HG03378 (cell line): ENCODE results near the gene VPS26C.

Source experiments
- ATAC-seq: cut with Tn5 transposase; IDR thresholded peaks from one replicate; pipeline ENCODE4 v1.9.1; 2021; ENCODE audit warnings: mild to moderate bottlenecking, moderate library complexity; ENCODE audit not compliant: unreplicated experiment

The VPS26C gene

DNA sequence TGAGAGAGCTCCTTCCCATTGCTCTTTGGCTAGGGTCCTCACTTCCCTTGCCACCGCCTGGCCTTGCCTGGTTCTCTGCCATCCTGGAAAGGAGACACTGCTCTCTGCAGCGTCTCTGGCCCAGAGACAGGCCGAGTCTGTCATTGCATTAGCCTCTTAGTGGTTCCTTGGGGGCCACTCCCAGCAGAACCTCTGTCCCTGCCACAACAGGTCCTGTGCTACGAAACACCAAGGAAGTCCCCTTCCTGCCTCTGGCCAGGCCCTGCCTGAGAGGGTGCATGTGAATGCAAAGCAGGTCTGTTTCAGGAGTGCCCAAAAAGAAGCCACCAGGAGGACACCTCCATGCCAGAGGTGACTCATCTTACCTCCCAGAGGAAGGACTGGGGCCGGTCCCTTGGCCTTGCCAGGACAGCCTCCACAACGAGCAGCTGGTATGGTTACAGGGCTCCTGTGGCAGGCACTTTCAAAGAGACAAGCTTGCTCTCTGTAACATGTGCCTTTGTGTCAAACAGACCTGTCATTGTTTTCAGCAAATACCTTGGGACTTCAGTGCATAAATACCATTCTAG is 59.6 kb downstream of the VPS26C start:
- peak; percentile 63 for ATAC-seq

DNA sequence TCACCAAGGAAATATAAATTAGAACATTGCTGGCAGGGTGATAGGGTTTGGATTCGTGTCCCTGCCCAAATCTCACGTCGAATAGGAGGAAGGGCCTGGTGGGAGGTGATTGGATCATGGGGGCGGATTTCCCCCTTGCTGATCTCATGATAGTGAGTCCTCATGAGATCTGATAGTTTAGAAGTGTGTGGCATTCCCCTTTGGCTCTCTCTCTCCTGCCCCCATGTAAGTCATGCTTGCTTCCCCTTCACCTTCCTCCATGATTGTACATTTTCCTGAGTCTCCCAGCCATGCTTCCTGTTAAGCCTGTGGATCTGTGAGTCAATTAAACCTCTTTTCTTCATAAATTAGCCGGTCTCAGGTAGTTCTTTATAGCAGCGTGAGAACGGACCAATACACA is 60.6 kb downstream of the VPS26C start:
- ATAC-seq: no peak

DNA sequence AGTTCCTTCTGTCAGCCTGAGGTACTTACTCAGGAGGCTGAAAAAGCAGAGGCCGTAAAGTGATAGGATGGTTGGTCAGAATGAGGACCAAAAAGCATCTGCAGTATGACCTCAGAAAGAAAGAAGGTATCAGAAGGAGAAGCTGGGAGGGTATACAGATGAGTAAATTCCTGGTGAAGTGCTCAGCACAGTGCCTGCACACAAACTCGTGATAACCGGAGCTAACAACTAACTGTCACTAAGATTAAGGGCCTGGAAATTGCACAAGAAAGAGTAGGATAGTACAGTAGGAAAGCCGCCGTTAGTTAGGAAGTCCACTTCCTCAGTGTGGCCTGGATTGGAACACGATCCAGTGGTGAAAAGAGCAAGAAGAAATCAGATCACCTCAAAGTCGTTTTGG is 62.6 kb downstream of the VPS26C start:
- ATAC-seq: no peak

DNA sequence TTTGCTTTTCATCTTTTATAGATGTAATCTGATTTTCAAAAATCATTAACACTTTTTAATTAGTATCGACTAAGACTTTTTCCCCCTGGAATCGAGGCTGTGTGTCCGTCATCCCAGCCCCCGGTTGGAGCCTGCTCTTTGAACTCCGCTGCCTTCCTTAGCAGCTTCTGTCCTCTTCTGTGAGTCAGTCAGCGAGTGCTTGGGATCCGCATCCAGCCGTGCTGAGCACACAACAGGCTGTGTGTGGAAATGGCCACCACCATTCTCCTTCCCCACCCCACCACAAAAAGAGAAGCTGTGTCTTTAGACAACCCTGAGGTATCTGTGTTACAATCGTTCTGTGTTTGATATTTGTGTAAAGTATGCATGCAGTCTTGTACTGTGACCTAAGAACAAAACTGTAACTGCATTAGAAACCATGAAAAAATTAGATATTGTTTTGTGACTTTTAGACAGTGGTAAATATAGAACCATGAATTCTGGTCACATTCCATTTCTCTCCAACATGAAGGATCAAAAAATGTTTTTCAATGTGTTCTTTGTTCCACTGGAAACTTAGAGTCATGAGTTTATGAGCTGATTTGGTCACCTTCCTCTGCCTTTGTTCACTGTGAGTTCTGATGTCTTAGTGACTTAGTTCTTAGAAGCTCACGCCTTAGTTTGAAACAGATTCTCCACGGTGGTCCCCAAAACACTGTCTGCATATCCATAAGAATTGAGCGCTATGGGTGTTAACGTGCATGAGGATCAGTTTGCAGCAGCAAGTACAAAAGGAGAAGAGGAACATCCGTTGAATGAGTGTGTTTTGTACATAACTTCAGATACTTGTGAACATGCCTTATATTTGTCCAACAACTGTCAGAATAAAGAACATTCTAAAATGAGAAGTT is 64.7 kb downstream of the VPS26C start:
- ATAC-seq: no peak

DNA sequence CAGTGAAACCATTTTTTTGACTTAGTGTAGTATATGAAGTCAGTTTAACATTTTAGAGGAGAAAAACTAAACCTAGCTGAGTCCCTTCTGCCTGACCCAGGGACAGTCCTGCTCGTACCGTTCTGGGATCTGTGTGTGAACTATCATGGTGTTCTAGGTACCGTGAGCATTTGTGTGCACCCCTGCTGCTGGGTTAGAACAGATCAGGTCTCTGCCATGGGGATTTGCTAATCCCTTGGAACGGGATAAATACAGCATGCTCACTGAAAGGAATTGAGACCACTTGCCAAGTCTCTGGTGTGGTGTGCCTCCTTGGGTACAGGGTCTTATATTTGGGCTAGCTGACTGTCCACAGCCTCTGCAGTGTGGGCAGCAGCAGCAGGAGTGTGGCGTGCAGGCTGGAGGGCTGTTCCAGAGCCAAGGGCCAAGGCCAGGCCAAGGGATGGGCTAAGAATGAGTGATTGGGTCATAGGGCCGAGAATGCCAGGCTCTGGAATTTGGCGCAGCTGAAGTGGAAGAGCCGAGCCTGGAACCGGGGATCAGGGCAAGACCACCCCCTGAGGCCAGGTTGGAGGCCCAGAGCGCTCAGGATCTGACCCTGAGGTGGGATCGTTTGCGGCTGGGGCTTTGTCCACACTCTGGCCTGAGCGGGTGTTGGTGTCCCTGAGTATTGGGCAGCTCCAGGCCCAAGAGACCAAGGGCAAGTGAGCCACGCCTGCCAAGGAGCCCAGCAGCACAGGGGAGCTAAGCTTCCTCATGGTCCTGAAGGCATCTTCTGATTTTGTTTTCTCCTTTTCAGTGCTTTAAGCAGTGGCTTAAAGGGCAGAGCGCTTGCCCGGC is 66.3 kb downstream of the VPS26C start:
- ATAC-seq: no peak

DNA sequence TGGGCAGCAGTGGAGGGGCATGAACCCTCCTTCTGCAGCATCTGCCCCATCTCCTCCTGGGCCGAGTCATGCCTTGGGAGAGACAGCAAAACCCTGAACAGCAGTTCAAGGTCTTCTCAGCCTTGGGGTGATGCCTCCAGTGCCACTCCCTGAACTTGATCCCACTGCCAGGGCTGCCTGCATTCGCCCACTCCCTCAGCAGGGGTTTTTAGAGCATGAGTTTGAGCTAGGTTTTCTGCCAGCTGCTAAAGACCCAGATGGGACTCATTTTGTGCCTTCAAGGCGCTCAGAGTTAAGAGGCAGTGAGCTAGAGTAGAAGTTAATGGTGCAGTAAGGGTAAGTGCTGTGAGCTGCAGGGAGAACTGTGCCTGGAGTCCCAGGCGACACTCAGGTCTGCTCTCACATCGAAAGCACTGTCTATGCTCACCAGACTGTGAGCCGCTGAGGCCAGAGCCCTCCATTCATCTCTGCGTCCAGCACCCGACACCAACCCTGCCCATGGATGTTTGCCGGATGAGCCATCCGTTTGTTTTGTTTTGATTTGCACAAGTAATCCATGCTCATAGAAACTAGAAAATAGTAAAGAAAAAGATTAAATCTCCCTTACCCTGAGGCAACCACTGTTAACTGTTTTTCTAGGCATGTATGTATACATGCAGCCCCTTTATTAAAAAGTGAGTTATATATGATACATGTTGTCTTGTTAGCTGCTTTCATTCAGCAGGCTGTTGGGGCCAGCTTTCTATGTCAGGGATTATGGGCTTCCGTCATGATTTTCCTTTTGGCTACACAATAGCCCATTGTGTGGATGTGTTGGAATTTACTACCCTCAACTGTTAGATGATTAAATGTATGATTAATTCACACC is 67.8 kb downstream of the VPS26C start:
- ATAC-seq: no peak

DNA sequence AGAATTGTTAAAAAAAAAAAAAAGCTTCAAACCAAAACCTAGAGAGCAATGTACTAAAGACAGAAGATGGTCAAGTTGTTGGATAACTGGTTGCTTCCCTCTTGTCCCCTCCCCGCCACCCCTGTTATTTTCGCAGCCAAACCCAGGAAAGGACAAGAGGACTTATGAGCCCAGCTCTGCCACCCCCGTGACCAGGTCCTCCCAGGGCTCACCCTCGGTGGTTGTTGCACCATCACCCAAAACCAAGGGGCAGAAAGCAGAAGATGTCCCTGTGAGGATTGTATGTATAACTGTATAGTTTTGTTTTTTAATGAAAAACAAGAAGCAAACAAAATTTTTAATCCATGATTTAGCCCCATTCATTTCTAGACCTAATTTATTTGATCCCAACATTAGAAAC is 69.4 kb downstream of the VPS26C start:
- ATAC-seq: no peak

DNA sequence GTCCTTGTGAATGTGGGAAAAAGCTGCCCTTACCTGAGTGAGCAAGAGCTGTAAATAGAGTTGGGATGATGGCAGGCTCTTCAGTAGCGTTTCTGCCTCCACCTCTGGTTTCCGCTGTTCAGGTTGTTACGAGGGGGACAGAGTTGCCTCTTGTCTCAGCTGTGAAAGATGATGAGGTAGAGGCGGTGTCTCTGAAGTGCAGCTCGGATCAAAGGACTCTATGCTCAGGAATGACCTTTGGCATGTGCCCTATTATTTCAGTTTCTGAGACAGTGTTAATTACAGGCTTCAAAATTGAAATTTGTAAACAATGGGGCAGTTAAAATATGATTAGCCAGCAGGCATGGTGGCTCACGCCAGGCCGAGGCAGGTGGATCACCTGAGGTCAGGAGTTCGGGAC is 70.3 kb downstream of the VPS26C start:
- ATAC-seq: no peak

DNA sequence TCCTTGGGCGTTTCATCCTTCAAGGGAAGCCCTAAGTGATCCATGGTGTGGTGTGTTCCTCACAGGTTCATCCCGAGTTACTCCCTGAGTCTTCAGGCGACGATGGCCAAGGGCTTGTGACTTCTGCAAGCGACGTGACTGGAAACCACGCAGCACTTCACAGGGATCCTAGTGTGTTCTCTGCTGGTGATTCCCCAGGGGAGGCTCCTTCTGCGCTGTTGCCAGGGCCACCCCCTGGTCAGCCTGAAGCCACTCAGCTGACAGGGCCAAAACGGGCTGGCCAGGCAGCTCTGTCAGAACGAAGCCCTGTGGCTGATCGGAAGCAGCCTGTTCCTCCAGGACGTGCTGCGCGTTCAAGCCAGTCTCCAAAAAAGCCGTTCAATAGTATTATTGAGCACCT is 71.5 kb downstream of the VPS26C start:
- no peak for ATAC-seq

DNA sequence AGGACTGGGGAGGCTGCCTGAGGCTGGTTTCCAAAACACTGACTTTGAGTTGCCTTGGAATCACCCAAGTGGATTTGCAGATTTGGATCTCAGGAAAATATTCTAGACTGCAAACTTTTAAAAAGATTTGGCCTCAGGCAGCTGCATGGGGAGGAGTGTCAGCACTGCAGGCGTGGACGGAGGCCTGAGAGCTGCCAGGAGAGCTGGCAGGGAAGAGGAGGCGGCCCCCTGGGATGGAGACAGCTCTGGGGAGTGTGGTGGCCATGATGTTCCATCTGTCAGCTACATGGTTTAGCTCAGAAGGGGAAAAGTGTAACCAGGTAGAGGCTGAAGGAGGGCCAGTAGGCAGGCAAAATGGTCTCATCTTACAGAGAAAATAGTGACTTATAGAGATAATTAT is 72.1 kb downstream of the VPS26C start:
- ATAC-seq: no peak

DNA sequence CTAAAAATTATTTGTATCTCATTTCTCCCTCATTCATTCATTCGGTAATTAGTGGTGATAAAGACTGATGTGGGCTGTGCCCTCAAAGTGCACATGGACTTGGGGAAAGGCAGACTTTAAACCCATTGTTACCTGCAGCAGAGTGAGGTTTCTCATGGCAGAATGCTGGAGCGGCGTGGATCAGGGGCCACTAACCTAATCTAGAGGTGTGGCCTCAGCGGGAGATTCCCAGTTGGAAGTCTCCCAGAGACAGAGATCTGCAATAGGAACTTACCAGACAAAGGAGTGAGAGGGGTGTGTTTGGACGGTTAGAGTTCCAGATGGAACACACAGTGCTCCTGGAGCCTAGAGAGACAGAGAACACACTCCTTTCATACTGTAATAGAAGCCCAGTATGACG is 73.5 kb downstream of the VPS26C start:
- no peak for ATAC-seq

DNA sequence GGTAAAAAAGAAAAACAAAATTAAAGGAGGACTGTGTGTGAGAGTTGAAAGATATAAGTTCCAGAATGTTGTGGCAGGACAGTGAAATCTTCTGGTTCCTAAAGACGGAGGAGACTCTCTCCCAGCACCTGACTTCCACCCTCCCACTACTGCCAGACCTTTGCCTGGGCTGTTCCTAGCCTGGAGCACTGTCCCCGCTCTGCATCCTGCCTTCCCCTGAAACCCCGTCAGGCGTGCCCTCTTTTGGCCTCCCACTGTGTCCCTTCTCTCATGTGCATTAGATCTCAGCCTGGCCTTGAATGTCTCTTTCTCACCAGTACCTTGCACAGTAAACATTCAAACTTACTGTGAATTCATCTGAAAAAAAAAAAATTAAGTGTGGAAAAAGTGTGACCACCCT is 74.1 kb downstream of the VPS26C start:
- ATAC-seq: no peak

DNA sequence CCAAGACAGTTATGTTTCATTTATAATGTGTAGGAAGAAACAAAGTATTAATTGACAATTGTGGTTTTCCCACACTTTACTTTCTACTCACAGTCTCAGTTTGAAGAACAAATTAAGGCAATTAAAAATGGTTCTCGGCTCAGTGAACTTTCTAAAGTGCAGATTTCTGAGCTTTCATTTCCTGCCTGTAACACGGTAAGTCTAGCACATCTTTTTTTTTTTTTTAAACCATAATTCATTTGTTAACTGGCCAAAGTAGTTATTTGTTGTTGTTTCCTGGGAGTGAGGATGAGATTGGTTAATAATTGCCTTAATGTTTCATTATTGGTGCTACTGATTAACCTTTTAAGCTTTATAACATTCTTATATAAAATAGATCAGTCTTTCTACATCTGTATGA is 75.1 kb downstream of the VPS26C start:
- ATAC-seq: no peak

DNA sequence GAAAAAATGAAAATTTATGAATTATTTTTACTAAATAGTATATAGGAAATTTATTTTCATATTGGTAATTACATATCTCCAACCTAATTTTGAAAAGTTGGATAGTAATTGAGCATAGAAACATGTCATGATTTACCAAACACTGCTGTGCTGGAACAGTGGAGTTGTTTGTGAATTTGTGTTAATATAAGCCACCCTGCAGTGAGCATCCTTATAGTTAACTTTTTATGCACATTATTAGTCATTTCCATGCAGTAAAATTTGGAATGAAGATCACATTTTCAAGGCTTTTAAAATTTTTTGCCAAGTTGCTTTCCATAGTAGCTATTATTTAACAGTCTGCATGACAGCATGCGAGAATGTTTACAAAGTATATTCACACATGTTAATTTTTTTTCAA is 78.3 kb downstream of the VPS26C start:
- no peak for ATAC-seq

DNA sequence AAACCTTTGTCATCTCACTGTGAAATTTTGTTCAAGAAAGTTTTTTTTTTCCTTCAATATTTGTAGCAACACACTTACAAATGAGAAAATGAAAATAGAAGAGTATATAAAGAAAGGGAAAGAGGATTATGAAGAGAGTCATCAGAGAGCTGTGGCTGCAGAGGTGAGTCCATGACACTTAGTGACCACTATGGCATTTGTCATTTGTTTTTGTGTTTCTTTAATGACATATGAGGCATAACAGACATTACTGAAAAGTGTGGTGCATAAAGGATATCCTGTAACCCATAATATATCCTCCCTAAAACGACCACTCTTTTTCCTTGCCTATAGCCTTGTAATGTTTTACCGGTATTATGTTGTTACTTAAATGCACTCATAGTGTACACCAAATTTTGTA is 80.2 kb downstream of the VPS26C start:
- ATAC-seq: no peak

DNA sequence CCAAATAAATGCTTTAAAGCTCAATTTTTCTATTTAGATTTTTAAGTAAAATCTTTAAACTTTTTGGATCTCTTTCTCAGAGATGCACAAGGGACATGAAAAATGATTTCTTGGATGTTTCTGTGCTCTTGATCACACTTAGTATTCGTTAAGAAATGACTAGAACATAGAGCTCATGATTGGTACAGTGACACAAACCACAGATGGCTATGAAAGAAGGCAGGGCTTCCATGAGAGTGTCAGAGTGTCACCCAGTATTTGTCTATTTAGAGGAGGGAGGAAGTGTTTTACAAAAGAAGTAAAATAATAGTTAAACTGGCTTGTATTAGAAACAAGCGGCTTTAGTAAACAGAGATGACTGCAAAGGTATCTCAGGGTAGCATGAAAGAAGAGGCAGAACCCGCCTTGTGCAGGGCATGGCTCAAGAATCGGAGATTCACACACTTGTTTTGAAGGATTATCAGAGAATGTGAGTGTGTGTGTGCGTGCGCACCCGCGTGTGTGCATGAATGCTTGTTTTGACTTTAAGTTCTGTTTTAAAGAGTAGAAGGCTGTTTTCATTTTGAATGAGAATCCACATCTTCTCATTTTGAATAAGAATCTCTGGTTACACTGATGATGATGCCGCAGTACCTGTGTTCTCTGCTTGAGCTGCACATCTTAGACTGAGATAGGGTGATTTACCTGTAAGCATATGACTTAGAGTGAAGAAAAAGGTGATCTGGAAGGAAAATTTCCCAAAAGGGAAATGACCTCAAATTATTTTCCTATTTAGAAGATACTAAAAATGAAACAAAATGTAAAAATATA is 82.1 kb downstream of the VPS26C start:
- ATAC-seq: no peak

DNA sequence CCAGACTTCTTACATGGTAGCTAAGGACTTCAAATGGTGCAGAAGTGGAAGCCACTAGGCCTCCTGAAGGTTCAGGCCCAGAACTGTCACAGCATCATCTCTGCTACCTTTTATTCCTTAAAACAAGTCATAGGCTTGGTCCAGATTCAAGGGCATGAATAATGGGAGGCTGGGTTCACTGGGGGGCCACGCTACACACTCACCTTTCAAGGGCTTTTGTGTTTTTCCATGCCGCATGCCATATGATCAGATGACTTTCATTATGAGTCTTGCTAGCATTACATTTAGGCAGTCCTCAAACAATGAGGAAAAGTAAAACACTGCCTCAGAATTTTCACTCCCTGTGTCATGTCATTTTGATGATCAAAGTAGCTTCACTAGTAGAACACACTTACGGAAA is 83.4 kb downstream of the VPS26C start:
- no peak for ATAC-seq

DNA sequence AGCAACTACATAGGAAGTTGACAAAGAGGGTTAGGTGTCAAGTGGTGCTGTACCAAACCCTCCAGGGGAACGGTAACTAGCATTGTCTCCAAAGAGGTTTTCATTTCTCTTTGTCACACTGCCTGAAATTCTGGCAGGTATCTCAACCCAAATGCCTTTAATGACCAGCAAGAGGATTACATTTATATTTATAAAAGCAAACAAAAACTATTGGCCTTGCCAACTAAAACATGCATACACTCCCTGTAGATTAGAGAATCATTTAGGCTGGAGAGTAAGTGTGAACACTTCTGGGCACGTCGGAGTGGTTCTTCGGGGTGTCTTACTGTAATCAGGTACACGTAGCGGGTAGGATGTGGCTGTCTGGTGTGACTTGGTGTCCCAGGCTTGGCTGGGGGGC is 84.9 kb downstream of the VPS26C start:
- ATAC-seq: no peak

DNA sequence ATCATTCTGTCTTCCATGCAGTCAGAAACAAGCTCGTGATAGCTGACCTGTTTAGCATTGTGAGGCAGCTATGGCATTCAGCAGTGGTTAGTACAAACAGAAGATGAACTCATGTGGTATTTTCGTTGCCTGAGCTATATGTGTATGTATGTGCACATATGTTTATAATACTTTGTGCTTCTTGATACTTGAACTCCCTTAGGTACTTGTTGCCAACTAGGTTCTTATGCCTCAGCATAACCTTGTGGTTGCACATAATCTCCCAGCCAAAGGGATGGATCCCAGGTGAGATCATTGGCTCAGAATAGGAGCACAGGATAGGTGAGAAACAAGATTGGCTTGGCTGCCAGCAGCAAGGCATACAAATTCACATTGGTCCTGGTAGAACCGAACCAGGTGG is 86.1 kb downstream of the VPS26C start:
- ATAC-seq: no peak

DNA sequence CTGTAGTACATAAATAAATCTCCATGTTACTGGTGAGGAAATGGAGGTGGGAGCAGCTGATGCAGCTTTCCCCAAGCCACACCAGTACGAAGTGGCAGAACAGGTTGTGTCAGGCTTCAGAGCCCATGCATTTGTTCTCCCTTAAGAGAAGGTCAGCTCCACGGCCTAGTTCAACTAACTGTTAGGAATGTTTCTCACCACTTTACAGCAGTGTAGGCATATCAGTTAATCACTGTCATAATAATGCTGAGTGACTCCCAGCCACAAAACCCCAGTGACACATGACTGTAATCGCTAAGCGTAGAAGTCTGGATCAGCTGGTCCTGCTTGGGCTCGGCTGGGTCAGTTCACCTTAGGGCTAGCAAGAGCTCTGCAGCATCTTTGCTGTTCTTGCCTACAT is 90.4 kb downstream of the VPS26C start:
- no peak for ATAC-seq
